ENCODE results near the gene SNX18.
"Not testable (repeated sequence)": the region's sequence is repeated elsewhere in the genome, so short reads cannot be mapped to it uniquely, and the experiment has no call there.

The SNX18 gene

GRCh38 chr5:54518818-54519508, 1.4 kb downstream of the SNX18 start:
- DNase-seq (ENCODE audit: low read depth in 2 of 2): no peak

GRCh38 chr5:54519509-54519876, 1.9 kb downstream of the SNX18 start:
- no peak for DNase-seq (ENCODE audit: low read depth in 2 of 2)

GRCh38 chr5:54520438-54520846, 2.9 kb downstream of the SNX18 start:
- DNase-seq (ENCODE audit: low read depth in 2 of 2): no peak

GRCh38 chr5:54520940-54521339, 3.4 kb downstream of the SNX18 start:
- DNase-seq (ENCODE audit: low read depth in 2 of 2): no peak

- DNase-seq (ENCODE audit: low read depth in 2 of 2): no peak
Measured at GRCh38 chr5:54521856-54522479, 4.4 kb downstream of the SNX18 start.

GRCh38 chr5:54523534-54523933, 6.0 kb downstream of the SNX18 start:
- no peak for DNase-seq (ENCODE audit: low read depth in 2 of 2)

- no peak for DNase-seq (ENCODE audit: low read depth in 2 of 2)
Measured at GRCh38 chr5:54524082-54524481, 6.5 kb downstream of the SNX18 start.

GRCh38 chr5:54524704-54525103, 7.1 kb downstream of the SNX18 start:
- DNase-seq (ENCODE audit: low read depth in 2 of 2): no peak

GRCh38 chr5:54525261-54525660, 7.7 kb downstream of the SNX18 start:
- no peak for DNase-seq (ENCODE audit: low read depth in 2 of 2)

- no peak for DNase-seq (ENCODE audit: low read depth in 2 of 2)
Measured at GRCh38 chr5:54525692-54526091, 8.1 kb downstream of the SNX18 start.

GRCh38 chr5:54526604-54527288, 9.2 kb downstream of the SNX18 start:
- no peak for DNase-seq (ENCODE audit: low read depth in 2 of 2)

- no peak for DNase-seq (ENCODE audit: low read depth in 2 of 2)
Measured at GRCh38 chr5:54528633-54529209, 11.2 kb downstream of the SNX18 start.

- no peak for DNase-seq (ENCODE audit: low read depth in 2 of 2)
Measured at GRCh38 chr5:54529565-54529964, 12.0 kb downstream of the SNX18 start.

- no peak for DNase-seq (ENCODE audit: low read depth in 2 of 2)
Measured at GRCh38 chr5:54531546-54531945, 14.0 kb downstream of the SNX18 start.

GRCh38 chr5:54533541-54534190, 16.1 kb downstream of the SNX18 start:
- DNase-seq (ENCODE audit: low read depth in 2 of 2): no peak

- no peak for DNase-seq (ENCODE audit: low read depth in 2 of 2)
Measured at GRCh38 chr5:54534191-54535004, 16.8 kb downstream of the SNX18 start.

GRCh38 chr5:54535149-54535844, 17.7 kb downstream of the SNX18 start:
- no peak for DNase-seq (ENCODE audit: low read depth in 2 of 2)

GRCh38 chr5:54536375-54536774, 18.8 kb downstream of the SNX18 start:
- DNase-seq (ENCODE audit: low read depth in 2 of 2): not testable (repeated sequence)

GRCh38 chr5:54536861-54537260, 19.3 kb downstream of the SNX18 start:
- DNase-seq (ENCODE audit: low read depth in 2 of 2): not testable (repeated sequence)

GRCh38 chr5:54537725-54538124, 20.2 kb downstream of the SNX18 start:
- no peak for DNase-seq (ENCODE audit: low read depth in 2 of 2)

GRCh38 chr5:54538156-54538555, 20.6 kb downstream of the SNX18 start:
- no peak for DNase-seq (ENCODE audit: low read depth in 2 of 2)

Data from stimulated activated CD8-positive, alpha-beta memory T cell treated with anti-CD3 and anti-CD28 coated beads, Interleukin-15, amount 100 ng/mL, for 4 hours (primary cell).